Raji (cell line): ENCODE data around the gene DNAI2.

Source experiments
- POLR2A ChIP-seq: IDR thresholded peaks from 2 replicates; pipeline ENCODE4 v1.6.1; 2011; ENCODE audit warnings: low read depth, low read length, control low read depth; ENCODE audit not compliant: insufficient read depth

The DNAI2 gene

DNA sequence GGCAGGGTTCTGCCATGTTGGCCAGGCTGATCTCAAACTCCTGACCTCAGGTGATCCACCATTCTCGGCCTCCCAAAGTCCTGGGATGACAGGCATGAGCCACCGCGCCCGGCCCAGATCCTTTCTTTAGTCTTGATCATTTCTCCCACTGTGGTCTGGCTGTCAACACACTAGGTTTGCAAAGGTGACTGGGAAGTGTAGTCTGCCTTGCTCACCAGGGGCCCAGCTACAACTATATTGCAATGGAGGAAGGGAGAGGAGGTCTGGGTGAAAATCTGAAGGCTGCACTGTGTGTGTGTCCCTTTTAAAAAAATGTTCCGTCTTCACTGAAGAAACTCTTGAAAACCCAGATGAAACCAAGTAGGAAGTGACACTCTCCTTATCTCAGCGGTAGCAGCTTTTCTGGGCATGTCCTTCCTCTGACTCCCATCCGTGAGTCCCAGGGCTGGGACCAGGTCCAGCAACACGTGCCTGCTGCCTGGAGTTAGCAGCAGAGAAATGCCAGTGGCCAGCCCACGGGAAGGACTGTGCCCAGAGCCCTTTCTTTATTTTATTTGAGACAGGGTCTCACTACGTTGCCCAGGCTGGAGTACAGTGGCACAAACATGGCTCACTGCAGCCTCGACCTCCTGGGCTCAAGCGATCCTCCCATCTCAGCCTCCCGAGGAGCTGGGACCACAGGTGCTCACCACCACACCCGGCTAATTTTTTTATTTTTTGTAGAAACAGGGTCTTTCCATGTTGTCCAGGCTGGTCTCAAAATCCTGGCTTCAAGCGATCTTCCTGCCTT lies 34.1 kb downstream of the DNAI2 start:
- no peak for TF ChIP-seq POLR2A

DNA sequence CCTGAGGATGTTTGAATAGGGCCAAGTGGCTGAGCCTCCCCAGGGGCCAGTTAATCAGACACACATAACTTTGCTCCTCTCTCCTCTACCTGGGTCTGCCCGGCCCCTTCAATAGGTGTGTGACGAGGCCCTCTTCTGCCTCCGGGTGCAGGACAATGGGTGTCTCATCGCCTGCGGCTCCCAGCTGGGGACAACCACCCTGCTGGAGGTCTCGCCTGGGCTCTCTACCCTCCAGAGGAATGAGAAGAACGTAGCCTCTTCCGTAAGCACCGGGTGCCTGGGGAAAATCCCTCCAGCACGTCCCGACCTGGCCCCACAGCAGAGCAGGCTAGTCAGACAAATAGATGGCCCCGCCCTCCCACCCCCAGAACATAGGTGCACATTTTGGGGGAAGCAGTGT lies 35.9 kb downstream of the DNAI2 start:
- no peak for TF ChIP-seq POLR2A

DNA sequence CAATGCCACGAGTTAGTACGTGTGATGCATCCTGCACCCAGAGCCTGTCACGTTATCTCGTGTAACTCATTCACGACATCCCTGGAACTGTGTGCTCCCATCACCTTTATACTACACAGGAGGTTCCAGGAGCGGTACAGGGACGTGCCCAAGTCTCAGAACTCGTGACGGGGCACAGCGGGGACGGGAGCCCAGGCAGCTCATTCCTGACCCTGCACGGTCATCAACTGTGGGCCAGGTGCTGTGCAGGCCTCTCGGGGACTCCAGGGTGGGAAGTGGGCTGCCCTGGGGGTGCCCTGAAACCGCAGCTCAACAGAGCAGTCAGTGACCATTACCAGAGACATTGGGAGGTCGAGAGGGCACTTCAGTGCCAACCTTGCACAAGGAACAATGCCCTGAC lies 40.8 kb downstream of the DNAI2 start:
- no peak for TF ChIP-seq POLR2A

DNA sequence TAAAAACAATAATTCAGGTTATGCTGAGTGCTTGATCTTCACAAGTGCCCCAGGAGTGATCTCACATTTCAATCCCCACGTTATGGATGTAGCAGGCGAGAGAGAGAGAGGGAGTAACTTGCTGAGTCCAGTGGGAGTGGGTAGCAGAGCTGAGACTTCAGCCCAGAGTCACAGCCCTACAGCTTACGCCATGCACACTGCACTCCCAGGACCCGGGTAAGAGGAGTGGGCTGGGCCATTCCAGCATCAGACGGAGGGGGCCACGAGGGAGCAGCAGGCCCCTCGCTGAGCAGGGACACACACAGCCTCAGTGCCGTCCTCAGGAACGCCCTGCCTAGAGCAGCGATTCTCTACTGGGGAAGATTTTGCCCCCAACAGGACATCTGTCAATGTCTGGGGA lies 42.2 kb downstream of the DNAI2 start:
- no peak for TF ChIP-seq POLR2A

DNA sequence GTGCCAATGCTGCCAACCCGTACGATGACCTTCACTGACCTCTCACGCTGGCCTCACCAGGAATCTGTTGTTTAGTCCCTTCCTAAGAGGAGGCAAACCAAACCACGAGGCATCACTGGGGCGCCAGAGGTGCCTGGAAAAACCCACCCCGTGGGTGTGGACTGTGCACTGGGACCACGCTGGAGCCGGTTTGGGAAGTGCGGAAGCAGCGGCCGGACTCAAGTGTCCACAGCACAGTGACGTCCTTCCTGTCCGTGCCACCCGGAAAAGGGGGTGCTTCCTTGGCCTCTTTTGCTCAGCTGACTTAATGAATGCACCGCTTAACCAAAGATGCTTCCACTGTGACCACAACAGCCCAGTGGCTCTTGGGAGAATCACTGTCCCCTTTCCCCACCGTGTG lies 43.0 kb downstream of the DNAI2 start:
- no peak for TF ChIP-seq POLR2A

DNA sequence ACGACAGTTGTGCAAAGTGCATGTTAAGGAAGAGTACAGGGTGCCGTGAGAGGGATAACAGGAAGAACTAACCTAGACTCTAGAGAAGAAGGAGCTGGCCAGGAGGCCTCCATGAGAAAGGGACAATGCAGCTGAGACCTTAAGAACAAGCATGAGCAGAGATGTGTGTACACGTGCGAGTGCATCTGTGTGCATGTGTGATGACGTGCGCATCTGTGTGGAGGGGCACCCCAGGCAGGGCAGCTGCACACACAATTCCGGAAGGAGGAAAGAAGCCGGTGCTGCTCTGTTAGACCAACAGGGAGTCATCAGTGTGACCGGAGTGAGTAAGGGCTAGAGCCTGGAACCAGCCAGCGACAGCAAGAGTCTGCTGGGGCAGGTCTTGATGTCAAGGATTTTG lies 44.4 kb downstream of the DNAI2 start:
- TF ChIP-seq POLR2A = no peak

DNA sequence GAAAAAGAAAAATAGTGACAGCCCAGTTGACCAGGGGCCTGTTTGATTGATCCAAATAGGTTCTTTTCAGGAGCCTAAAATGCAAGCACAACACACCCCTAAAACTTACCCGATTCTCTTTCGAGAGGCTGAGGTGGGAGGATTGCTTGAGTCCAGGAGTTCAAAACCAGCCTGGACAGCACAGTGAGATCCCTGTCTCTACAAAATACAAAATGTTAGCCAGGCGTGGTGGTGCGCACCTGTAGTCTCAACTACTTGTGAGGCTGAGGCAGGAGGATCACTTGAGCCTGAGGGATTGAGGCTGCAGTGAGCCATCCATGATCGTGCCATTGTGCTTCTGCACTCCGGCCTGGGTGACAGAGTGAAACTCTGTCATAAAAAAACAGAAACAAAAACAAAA lies 50.5 kb downstream of the DNAI2 start:
- TF ChIP-seq POLR2A = no peak

DNA sequence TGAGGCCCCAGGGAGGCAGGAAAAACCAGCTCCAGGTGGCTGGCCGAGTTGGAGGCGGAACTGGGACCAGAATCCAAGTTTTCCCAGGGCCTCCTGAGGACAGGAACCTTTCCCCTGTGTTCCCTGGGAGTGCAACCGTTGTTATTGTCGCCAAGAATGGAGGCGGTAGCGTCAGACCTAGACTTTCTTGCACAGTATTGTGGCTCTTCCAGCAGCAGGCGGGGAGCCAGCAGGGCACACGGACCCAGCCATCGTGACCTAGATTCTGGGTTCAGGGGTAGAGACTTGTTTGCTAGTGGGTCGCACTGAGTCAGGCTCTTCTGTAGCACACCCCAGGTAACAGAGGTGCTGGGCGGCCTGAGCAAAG lies 51.3 kb downstream of the DNAI2 start:
- no peak for TF ChIP-seq POLR2A

DNA sequence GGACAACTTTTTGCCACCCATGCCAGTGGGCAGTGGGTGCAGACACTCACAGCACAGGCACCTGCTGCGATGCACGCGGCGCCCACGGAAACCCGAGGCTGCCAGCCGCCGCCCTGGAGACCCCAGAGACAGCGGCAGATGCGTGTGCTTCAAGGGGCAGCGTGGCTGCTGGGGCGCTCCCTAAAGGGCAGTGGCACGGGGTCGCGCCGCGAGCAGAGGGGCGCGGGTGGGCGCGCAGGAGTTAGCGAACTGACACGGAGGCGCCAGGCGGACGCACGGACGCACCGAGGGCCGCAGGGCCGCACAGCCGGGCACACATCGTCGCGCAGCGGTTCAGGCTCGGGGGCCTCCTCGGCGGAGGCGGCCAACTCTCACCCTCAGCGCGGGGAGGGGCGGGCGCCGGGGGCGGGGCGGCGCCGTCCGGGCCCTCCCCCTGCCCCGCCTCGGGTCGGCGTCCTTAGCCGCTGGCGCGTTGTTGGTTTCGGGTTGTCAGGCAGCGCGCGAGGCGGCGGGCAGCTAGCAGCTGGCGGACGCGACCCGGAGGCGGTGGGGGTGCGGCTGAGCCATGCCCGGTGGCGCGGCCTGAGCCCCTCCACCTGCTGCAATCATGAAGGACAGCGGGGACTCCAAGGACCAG lies 51.8 kb downstream of the DNAI2 start, which contains the start of gene KIF19:
KIF19 (plus strand) TSS at position 484 of the 637 bp plus-strand sequence; CDS start at position 608, 124 bp downstream.
- TF ChIP-seq POLR2A = no peak

DNA sequence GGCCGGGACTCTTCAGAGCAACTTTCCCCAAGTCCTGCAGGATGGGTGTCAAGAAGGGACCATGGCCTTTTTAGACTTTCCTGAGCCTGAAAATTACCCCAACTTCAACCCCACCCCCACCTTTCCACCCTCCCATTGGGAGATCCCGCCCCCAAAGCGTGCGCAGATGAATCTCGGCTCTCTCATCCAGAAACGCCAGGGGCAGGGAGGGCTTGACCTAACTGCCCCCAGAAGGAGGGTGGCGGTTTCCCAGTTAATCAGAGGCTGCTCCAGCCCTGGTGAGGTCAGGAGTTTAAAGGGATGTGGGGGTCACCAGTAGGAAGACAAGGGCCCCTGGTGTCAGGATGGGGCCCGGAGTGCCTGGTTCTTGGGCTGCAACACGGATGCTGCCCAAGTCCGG lies 52.5 kb downstream of the DNAI2 start:
- TF ChIP-seq POLR2A = no peak

DNA sequence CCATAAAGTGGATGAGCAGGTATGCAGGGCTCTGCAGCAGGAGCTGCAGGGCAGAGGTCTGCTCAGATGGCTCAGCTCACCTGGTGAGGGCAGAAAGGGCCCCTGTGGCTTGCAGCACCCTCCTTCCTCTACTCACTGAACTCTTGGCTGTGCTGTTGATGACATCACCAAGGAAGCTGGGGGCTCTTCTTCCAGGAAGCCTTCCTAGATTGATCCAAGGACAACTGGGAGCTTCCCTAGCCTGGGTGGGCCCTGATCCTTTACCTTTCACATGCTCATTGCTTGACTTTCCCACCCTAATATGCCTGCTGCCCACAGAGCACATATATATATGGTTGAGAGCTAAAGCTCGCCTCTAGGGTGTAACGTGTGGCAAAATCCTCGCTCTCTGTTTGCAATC lies 54.5 kb downstream of the DNAI2 start:
- no peak for TF ChIP-seq POLR2A

DNA sequence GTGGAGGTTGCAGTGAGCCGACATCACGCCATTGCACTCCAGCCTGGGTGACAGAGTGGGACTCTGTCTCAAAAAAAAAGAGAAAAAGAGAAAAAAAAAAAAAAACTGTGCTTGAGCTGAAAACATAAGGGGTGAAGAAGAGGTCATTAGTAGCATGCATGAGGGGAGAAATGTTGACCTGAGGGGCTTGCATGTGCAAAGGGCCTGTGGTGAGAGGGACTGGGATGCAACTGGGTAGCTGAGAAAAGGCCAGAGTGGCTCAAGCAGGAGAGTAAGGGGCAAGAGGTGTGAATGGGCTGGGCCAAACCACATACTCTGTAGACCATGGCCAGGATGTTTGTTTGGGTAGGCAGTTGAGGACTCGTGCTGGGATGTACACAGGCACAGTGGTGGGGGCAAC lies 55.3 kb downstream of the DNAI2 start:
- TF ChIP-seq POLR2A = no peak

DNA sequence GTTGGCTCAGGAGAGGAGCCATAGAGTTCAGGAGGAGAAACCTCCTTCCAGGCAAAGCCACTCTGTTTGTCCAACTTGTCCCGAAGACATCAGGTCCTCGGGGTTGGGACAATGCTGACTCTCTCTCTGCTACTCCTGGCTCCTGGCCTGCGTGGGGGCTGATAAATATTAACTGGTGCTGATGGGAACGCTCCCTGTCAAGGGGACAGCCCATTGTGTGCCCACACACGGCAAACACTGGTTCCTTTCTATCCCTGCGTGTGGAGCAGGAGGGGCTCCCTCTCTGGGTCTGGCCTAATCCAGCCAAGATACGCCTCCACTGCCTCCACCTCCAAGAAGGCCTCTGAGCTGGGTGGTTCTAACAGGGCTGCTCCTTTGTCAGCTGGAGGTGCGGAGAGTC lies 56.4 kb downstream of the DNAI2 start:
- TF ChIP-seq POLR2A = no peak

DNA sequence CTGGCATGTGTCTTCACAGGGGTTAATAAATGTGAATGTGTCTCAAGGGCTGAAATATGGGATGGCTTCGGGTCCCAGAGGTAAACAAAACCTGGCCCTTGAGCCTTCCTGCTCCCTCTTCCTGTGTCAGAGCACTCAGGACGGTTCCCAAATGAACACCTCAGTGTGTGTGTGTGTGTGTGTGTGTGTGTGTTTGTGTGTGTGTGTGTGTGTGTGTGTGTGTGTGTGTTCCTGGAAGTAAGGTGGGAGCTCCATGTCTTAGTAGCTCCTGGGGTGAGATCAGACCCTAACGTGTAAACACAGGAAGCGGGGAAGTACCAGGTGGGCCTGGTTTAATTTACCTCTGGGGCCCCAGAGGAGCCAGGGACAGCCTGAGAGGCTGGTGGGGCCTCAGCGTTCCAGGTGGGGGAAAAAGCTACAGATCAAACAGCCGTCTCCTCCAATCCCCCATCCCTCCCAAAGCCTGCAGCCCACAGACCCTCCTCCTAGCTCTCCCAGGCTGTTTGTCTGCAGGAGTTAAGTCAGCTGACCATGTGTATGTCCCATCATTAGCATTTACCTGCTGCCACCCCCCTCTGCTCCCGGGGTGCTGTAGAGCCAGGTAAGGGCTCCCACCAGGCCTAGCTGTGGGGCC lies 58.1 kb downstream of the DNAI2 start:
- TF ChIP-seq POLR2A = no peak

DNA sequence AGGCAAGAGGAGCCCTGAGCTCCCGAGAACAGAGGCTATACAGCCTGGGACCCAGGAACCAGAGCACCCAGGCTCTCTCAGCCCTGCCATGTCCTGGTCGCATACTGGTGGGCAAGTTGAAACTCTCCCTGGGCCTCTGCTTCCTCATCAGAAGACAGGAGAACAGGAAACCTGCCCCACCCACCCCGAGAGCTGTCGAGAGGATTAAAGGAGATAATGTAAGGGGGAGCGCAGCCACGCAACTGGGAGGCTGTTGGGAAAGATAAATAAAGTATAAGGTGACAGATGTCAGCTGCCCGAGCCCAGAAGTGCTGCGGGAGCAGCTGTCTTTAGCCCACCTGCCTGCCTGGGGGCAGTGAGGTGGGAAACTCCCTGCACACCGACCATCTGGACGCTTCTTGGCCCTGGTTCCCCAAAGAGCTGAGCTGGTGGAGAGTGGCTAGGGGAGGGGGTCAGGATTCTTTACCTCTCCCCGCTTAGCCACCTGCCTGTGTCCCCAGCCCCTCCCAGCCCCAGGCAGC lies 58.8 kb downstream of the DNAI2 start:
- no peak for TF ChIP-seq POLR2A

DNA sequence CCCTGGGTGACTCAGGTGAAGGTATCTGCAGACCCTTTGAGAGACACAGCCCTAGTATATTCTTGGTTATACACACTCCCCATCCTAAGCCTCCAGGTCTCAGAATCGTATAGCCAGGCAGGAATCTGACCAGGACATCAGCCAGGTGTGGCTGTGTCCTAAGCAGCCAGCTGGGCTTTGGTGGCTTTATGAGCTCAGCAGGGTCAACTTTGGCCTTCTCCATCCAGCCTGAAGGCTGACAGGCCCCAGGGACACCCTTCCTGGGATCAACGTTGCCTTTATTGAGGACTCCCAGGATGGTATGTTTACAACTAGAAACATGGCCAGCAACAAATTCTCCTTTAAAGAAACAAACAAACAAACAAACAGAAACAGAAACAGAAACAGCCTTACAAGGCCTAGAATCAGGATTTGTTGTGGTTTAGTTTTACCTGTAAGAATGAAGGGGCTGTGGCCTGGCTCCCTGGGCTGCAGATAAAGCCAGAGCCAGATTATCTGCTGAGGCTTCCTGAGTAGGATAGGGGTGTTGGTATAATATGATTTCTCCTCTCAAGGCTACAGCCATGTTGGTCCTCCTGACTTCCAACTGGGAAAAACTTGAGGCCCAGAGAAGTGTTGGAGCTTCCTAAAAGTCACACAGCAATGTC lies 60.5 kb downstream of the DNAI2 start:
- TF ChIP-seq POLR2A = no peak

DNA sequence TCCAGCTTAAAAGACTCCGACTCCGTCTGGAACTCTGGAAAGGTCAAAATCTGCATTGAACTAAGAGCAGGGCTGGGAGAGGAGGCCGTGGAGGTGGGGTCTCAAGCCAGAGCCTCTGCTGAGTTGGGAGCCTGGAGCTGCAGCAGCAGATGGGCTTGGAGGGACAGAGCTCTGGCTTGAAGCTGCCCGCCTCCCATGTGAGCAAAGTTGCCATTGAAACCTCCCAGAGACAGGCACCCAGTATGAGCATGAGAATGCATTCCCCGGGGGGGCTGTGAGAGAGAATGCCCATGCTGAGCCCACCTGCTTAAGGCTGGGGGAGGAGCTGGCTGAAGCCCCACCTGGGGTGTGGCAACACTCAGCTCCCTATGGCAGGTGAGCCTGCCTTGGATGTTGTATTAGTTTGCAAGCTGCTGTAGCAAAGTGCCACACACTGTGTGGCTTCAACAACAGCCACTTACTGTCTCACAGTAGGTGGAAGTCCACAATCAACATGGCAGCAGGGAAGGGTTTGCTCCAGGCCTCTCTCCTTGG lies 61.6 kb downstream of the DNAI2 start:
- TF ChIP-seq POLR2A = no peak
